ENCODE measurements around the gene ZBED1.
"Not testable (repeated sequence)": the region's sequence is repeated elsewhere in the genome, so short reads cannot be mapped to it uniquely, and the experiment has no call there.

The ZBED1 gene

GRCh38 chrX:2500803-2501558 is at the start of gene ZBED1, which contains the start of gene DHRSX:
Gene ZBED1, minus strand, starts transcription at chrX:2500976. Its CDS starts 10,257 bp downstream, at chrX:2490719.
Gene DHRSX, minus strand, starts transcription at chrX:2500976. Its CDS starts 51 bp downstream, at chrX:2500925.
- peak; percentile 34 to 53 for DNase-seq

DNA sequence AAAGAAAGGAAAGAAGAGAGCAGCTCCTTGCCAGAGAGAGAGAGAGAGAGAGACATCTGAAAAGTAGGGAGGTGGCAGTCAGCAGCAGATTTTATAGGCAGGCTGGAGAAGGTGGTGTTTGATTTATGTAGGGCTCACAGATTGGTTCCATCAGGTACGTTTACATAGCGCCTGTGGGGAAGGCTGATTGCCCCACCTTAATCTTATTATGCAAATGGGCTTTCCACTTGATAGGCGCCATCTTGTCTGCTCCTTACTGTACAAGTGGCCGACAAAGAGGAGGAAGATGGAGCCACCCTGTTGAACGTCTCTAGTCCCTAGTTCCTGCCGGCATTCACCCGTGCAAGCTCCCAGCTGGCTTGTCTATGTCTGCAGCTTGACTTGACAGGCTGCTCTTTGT is 49.1 kb upstream of the ZBED1 start:
- no peak for DNase-seq

GRCh38 chrX:2548711-2549423 is 48.1 kb upstream of the ZBED1 start:
- no peak for DNase-seq

DNA sequence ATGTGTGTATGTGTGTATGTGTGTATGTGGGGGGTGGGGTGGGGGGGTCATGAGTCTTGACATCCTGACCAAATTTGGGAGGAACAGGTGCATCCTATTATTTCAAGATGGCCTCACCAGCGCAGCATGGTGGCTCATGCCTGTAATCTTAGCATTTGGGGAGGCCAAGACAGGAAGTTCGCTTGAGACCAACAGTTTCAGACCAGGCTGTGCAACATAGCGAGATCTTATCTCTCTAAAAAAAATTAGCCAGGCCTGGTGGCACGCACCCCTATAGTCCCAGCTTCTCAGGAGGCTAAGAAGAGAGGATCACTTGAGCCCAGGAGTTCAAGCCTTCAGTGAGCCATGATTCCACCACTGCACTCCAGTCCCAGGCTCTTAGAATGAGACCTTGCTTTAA is 47.0 kb upstream of the ZBED1 start:
- no peak for DNase-seq

DNA sequence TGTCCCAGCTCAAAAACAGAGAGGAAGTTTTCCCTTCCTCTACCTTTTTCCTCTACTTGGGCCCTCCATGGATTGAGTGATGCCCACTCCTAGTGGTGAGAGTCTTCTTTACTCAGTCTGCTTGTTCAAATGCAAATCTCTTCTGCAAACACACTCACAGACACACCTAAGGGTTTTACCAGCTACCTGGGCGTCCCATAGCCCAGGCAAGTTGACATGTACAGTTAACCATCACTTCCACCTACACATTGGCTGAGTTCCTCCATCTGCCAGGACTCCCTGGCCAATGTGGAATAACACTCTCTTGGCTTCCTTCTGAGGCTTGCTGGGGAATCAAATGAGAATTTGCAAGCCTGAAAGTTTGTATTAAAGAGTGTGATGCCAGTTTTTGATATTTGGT is 45.7 kb upstream of the ZBED1 start:
- no peak for DNase-seq

DNA sequence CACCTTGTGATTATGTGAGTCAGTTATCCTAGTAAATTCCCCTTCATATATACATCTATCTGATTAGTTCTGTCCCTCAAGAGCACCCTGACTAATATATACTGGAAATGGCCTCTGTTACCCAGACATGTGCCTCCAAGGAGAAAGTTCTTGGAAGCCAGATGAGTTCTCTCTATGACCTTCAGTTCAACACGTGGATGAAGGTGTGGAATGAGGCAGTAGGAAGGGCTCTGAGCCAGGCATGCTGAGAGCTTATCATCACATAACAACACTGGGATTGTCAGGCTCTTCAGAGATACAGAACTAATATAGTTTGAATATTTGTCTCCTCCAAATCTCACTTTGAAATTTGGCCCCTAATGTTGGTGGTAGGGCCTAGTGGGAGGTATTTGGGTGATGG is 44.4 kb upstream of the ZBED1 start:
- no peak for DNase-seq

DNA sequence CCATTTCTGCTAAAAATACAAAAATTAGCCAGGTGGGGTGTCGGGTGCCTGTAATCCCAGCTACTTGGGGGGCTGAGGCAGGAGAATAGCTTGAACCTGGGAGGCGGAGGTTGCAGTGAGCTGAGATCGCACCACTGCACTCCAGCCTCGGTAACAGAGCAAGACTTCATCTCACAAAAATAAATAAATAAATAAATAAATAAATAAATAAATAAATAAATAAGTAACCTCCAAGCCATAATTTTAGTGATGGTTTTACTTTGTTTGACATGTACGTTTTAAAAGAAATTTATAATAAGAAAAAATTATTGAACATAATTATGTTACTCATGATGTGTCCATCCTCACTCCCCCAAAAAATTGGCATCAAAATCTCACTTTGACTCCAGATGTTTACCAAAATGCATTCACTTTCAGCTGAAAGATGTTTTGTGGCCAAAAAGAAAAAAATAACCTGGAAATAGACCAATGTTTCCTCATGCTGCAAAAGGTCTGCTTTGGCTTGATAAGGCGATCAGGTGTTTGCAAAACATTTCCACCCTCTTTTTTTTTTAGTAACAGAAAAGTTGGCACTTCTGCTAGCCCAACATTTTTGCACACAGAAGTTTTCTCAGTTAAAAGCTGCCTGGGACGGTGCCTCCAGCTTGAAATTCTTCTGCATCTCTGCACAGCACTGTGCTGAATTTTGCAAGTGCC is 42.2 kb upstream of the ZBED1 start:
- DNase-seq, result no peak

- DNase-seq, result no peak
Observed at GRCh38 chrX:2541603-2542002, 40.8 kb upstream of the ZBED1 start.

GRCh38 chrX:2540426-2540947 is 39.7 kb upstream of the ZBED1 start:
- no peak for DNase-seq

DNA sequence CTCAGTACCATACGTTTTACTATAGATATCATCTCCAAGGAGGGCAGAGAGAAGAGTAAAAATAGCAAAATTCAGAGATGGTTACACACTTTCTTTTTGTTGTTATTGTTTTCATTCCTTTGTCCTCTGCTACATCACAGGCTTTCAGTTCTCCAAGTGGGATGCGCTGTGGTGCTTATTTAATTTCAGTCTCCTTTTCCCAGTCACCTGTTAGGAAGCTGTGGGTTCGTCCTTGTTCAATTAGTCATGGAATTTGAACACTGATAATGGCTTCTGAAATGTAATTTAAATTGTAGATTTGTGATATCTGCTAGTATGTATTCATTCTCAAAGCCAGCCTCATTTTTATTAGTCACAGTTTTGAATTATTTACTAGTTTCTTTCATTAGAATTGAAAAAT is 38.8 kb upstream of the ZBED1 start:
- no peak for DNase-seq

GRCh38 chrX:2538031-2538757 is 37.4 kb upstream of the ZBED1 start:
- DNase-seq, result no peak

- DNase-seq, result no peak
Observed at GRCh38 chrX:2536974-2537373, 36.2 kb upstream of the ZBED1 start.

DNA sequence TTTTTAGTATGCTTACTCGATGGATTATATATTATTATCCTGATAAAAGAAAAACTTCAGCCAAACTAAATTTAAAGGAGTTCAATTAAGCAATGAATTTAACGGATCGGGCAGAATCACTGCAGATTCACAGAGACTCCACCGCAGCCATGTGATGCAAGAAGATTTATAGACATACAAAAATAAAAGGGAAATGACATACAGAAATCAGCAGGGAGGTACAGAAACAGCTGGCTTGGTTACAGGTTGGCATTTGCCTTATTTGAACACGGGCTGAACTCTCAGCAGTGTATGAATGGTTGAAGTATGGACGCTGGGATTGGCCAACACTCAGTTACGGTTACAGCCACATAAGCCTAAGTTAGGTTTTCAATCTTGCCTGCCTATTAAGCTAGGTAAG is 35.4 kb upstream of the ZBED1 start:
- no peak for DNase-seq

GRCh38 chrX:2534261-2535021 is 33.7 kb upstream of the ZBED1 start:
- not testable (repeated sequence) for DNase-seq

- no peak for DNase-seq
Observed at GRCh38 chrX:2533424-2533823, 32.6 kb upstream of the ZBED1 start.

DNA sequence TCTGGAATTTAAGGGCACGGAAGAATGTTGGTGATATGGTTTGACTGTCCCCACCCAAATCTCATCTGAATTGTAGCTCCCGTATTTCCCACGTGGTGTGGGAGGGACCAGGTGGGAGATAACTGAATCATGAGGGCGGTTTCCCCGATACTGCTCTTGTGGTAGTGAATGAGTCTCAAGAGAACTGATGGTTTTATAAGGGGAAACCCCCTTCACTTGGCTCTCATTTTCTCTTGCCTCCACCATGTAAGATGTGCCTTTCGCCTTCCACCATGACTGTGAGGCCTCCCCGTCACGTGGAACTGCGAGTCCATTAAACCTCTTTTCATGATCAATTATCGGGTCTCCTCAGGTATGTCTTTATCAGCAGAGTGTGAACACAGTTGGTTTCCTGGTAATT is 25.6 kb upstream of the ZBED1 start:
- no peak for DNase-seq

- no peak for DNase-seq
Observed at GRCh38 chrX:2523911-2524310, 23.1 kb upstream of the ZBED1 start.

- no peak for DNase-seq
Observed at GRCh38 chrX:2521927-2522386, 21.2 kb upstream of the ZBED1 start.

- no peak for DNase-seq
Observed at GRCh38 chrX:2521092-2521926, 20.5 kb upstream of the ZBED1 start.

- no peak for DNase-seq
Observed at GRCh38 chrX:2520539-2520938, 19.8 kb upstream of the ZBED1 start.

- not testable (repeated sequence) for DNase-seq
Observed at GRCh38 chrX:2519638-2520037, 18.9 kb upstream of the ZBED1 start.
